Trophoblast cell (in vitro differentiated cells and primary cell): ENCODE results near the gene YOD1.

Experiments used
- DNase-seq, 2 donors: peaks; one replicate each; pipeline ENCODE4 v3.0.0-alpha.2; 2016
- H2AFZ ChIP-seq: 2 replicates; pipeline ENCODE4 v1.6.1; 2013; ENCODE audit warnings: low read length, moderate library complexity, mild to moderate bottlenecking; ENCODE audit not compliant: insufficient read depth, poor library complexity
- H2AK5ac ChIP-seq: 2 replicates; pipeline ENCODE4 v1.6.1; 2013; ENCODE audit warnings: mild to moderate bottlenecking, low read length
- H2BK120ac ChIP-seq: 2 replicates; pipeline ENCODE4 v1.6.1; 2013; ENCODE audit warnings: low read length, mild to moderate bottlenecking, moderate library complexity; ENCODE audit not compliant: insufficient read depth, poor library complexity
- H2BK12ac ChIP-seq: 2 replicates; pipeline ENCODE4 v1.6.1; 2013; ENCODE audit warnings: mild to moderate bottlenecking, low read length, moderate library complexity
- H2BK5ac ChIP-seq: 2 replicates; pipeline ENCODE4 v1.6.1; 2013; ENCODE audit warnings: low read length, low read depth, moderate library complexity, mild to moderate bottlenecking; ENCODE audit not compliant: poor library complexity
- H3K14ac ChIP-seq: 2 replicates; pipeline ENCODE4 v1.6.1; 2013; ENCODE audit warnings: mild to moderate bottlenecking, low read length
- H3K18ac ChIP-seq: 2 replicates; pipeline ENCODE4 v1.6.1; 2013; ENCODE audit warnings: mild to moderate bottlenecking, low read length
- H3K23ac ChIP-seq: 2 replicates; pipeline ENCODE4 v1.6.1; 2013; ENCODE audit warnings: low read length
- H3K27ac ChIP-seq: 2 replicates; pipeline ENCODE4 v1.5.1; 2013; ENCODE audit warnings: low read depth, mild to moderate bottlenecking, inconsistent platforms, low read length, moderate library complexity
- H3K27me3 ChIP-seq: 2 replicates; pipeline ENCODE4 v1.6.1; 2013; ENCODE audit warnings: inconsistent platforms, mild to moderate bottlenecking, low read length, moderate library complexity; ENCODE audit not compliant: insufficient read depth
- H3K36me3 ChIP-seq, 2 experiments: 1 replicate in 1 of 2; 2 replicates in 1 of 2; pipeline ENCODE4 v1.6.1; 2013; ENCODE audit warnings: low read length in 2 of 2, mild to moderate bottlenecking in 2 of 2, moderate library complexity in 1 of 2; ENCODE audit not compliant: insufficient read depth in 2 of 2, control insufficient read depth in 1 of 2
- H3K4ac ChIP-seq: 2 replicates; pipeline ENCODE4 v1.6.1; 2013; ENCODE audit warnings: low read depth, mild to moderate bottlenecking, low read length, moderate library complexity
- H3K4me1 ChIP-seq, 2 experiments: 1 replicate in 1 of 2; 2 replicates in 1 of 2; pipeline ENCODE4 v1.6.1; 2013; ENCODE audit warnings: low read length in 2 of 2, mild to moderate bottlenecking in 2 of 2, moderate library complexity in 1 of 2; ENCODE audit not compliant: insufficient read depth in 2 of 2, control insufficient read depth in 1 of 2
- H3K4me2 ChIP-seq: 2 replicates; pipeline ENCODE4 v1.6.1; 2013; ENCODE audit warnings: inconsistent platforms, mild to moderate bottlenecking, low read length, moderate library complexity
- H3K4me3 ChIP-seq: 2 replicates; pipeline ENCODE4 v1.5.1; 2013; ENCODE audit warnings: mild to moderate bottlenecking, low read depth, low read length, inconsistent platforms
- H3K79me1 ChIP-seq: one replicate; pipeline ENCODE4 v1.6.1; 2013; ENCODE audit warnings: low read length
- H3K79me2 ChIP-seq: 2 replicates; pipeline ENCODE4 v1.6.1; 2013; ENCODE audit warnings: low read length, mild to moderate bottlenecking; ENCODE audit not compliant: control insufficient read depth, insufficient read depth, poor library complexity
- H3K9ac ChIP-seq: 2 replicates; pipeline ENCODE4 v1.6.1; 2013; ENCODE audit warnings: mild to moderate bottlenecking, low read length
- H3K9me3 ChIP-seq: 2 replicates; pipeline ENCODE4 v1.6.1; 2013; ENCODE audit warnings: low read depth, mild to moderate bottlenecking, control low read depth, inconsistent platforms, low read length; ENCODE audit not compliant: insufficient read depth
- H4K12ac ChIP-seq: 2 replicates; pipeline ENCODE4 v1.6.1; 2013; ENCODE audit warnings: low read depth, mild to moderate bottlenecking, low read length, moderate library complexity
- H4K8ac ChIP-seq: 2 replicates; pipeline ENCODE4 v1.6.1; 2013; ENCODE audit warnings: low read depth, mild to moderate bottlenecking, low read length, moderate library complexity
- H4K91ac ChIP-seq: one replicate; pipeline ENCODE4 v1.6.1; 2013; ENCODE audit warnings: low read depth, mild to moderate bottlenecking, low read length, moderate library complexity
- WGBS: extraction: QIAGEN DNeasy Blood & Tissue Kit; methylation state at CpG from one replicate; pipeline ENCODE4 v1.1.7; 2013; ENCODE audit warnings: missing lambda C conversion rate; ENCODE audit not compliant: insufficient read length, insufficient coverage; ENCODE audit errors: extremely low coverage; 5-methylcytosine and 5-hydroxymethylcytosine counted together

Gene YOD1

GRCh38 chr1:207050480-207051190, 373 bp downstream of the YOD1 start:
- no CpG with 5 or more reads among the region's 47 CpGs for WGBS

GRCh38 chr1:207049974-207050391, 1.0 kb downstream of the YOD1 start:
- peaks cover 3 to 12% of the 10 kb centered on the region in 2 experiments for H3K4me1 ChIP-seq
- peaks cover 2 to 13% of the 10 kb centered on the region in 2 experiments for H3K36me3 ChIP-seq
- no peak overlapping the region for H3K23ac ChIP-seq
- H2AFZ ChIP-seq, result no peak overlapping the region
- peak overlapping the region; percentile 100 for H3K4me3 ChIP-seq
- H3K79me1 ChIP-seq, result peaks cover 18% of the 10 kb centered on the region
- H2BK12ac ChIP-seq, result no peak overlapping the region
- H3K27ac ChIP-seq, result peak overlapping the region; percentile 74
- peak overlapping the region; percentile 35 for H2BK5ac ChIP-seq
- no peak overlapping the region for H4K91ac ChIP-seq
- H3K79me2 ChIP-seq, result peaks cover 9% of the 10 kb centered on the region
- H3K9me3 ChIP-seq, result peaks cover 2% of the 10 kb centered on the region
- no peak overlapping the region for H4K12ac ChIP-seq
- H2AK5ac ChIP-seq, result no peak overlapping the region
- peak overlapping the region; percentile 100 for H3K9ac ChIP-seq
- no CpG with 5 or more reads among the region's 6 CpGs for WGBS
- no peak overlapping the region for H2BK120ac ChIP-seq
- H4K8ac ChIP-seq, result no peak overlapping the region
- DNase-seq, result peak; percentile 48 to 77
- no peak overlapping the region for H3K18ac ChIP-seq
- no peaks in the 10 kb centered on the region for H3K27me3 ChIP-seq
- no peak overlapping the region for H3K4ac ChIP-seq
- H3K14ac ChIP-seq, result no peak overlapping the region
- peak overlapping the region; percentile 82 for H3K4me2 ChIP-seq

More at GRCh38 chr1:207050480-207051190, 373 bp downstream of the YOD1 start:
- Histone ChIP-seq H3K4ac (peak overlapping the region; percentile 48), H3K9ac (peak overlapping the region; percentile 100), H4K91ac (peak overlapping the region; percentile 80), H4K8ac (peak overlapping the region; percentile 93), H3K36me3 (peaks cover 2 to 14% of the 10 kb centered on the region in 2 experiments), H3K79me1 (peaks cover 18% of the 10 kb centered on the region), H3K4me3 (peak overlapping the region; percentile 100), H3K4me2 (peak overlapping the region; percentile 82), H3K23ac (no peak overlapping the region), H2AK5ac (peak overlapping the region; percentile 81), H2BK5ac (peak overlapping the region; percentile 35), H3K9me3 (peaks cover 2% of the 10 kb centered on the region), H3K27ac (peak overlapping the region; percentile 74), H3K18ac (peak overlapping the region; percentile 77), H4K12ac (peak overlapping the region; percentile 46), H3K4me1 (peaks cover 3 to 12% of the 10 kb centered on the region in 2 experiments), H2BK120ac (peak overlapping the region; percentile 48), H3K79me2 (peaks cover 9% of the 10 kb centered on the region), H3K27me3 (no peaks in the 10 kb centered on the region), H3K14ac (peak overlapping the region; percentile 87), H2BK12ac (no peak overlapping the region), H2AFZ (peak overlapping the region; percentile 84)
- DNase-seq, result peak; percentile 91 to 99

- Histone ChIP-seq H3K9ac (no peak overlapping the region), H4K12ac (no peak overlapping the region), H2AFZ (no peak overlapping the region), H3K79me1 (peaks cover 18% of the 10 kb centered on the region), H3K9me3 (peaks cover 2% of the 10 kb centered on the region), H3K23ac (no peak overlapping the region), H3K27ac (no peak overlapping the region), H2BK5ac (no peak overlapping the region), H3K18ac (no peak overlapping the region), H2BK12ac (no peak overlapping the region), H4K8ac (no peak overlapping the region), H2BK120ac (no peak overlapping the region), H3K14ac (no peak overlapping the region), H3K27me3 (no peaks in the 10 kb centered on the region), H3K36me3 (peaks cover 2 to 13% of the 10 kb centered on the region in 2 experiments), H3K4me3 (no peak overlapping the region), H3K4me1 (peaks cover 3 to 12% of the 10 kb centered on the region in 2 experiments), H4K91ac (no peak overlapping the region), H3K4me2 (no peak overlapping the region), H2AK5ac (no peak overlapping the region), H3K4ac (no peak overlapping the region), H3K79me2 (peaks cover 9% of the 10 kb centered on the region)
- WGBS, result no CpG with 5 or more reads among the region's 8 CpGs
- no peak for DNase-seq
Measured at GRCh38 chr1:207049514-207049913, 1.5 kb downstream of the YOD1 start.

- peak overlapping the region; percentile 49 for H3K4ac ChIP-seq
- WGBS, result no CpG with 5 or more reads among the region's 4 CpGs
- H3K27me3 ChIP-seq, result no peaks in the 10 kb centered on the region
- peaks cover 2 to 13% of the 10 kb centered on the region in 2 experiments for H3K36me3 ChIP-seq
- H2BK12ac ChIP-seq, result no peak overlapping the region
- H2AK5ac ChIP-seq, result no peak overlapping the region
- no peak overlapping the region for H3K4me3 ChIP-seq
- no peak overlapping the region for H3K23ac ChIP-seq
- peaks cover 9% of the 10 kb centered on the region for H3K79me2 ChIP-seq
- no peak overlapping the region for H4K91ac ChIP-seq
- no peak overlapping the region for H2BK120ac ChIP-seq
- H3K27ac ChIP-seq, result no peak overlapping the region
- H3K4me1 ChIP-seq, result peaks cover 3 to 12% of the 10 kb centered on the region in 2 experiments
- H3K18ac ChIP-seq, result no peak overlapping the region
- no peak overlapping the region for H3K14ac ChIP-seq
- no peak overlapping the region for H2BK5ac ChIP-seq
- no peak overlapping the region for H4K12ac ChIP-seq
- DNase-seq, result no peak
- no peak overlapping the region for H4K8ac ChIP-seq
- H3K4me2 ChIP-seq, result no peak overlapping the region
- H3K9me3 ChIP-seq, result peaks cover 2% of the 10 kb centered on the region
- H2AFZ ChIP-seq, result no peak overlapping the region
- no peak overlapping the region for H3K9ac ChIP-seq
- peaks cover 18% of the 10 kb centered on the region for H3K79me1 ChIP-seq
Measured at GRCh38 chr1:207049054-207049453, 2.0 kb downstream of the YOD1 start.
